GM18909 (cell line): ENCODE measurements around the gene NEK1.
"Not testable (repeated sequence)": the region's sequence is repeated elsewhere in the genome, so short reads cannot be mapped to it uniquely, and the experiment has no call there.

Experiments used
- ATAC-seq: cut with Tn5 transposase; IDR thresholded peaks from one replicate; pipeline ENCODE4 v1.9.1; 2021; ENCODE audit warnings: mild to moderate bottlenecking; ENCODE audit not compliant: unreplicated experiment, poor library complexity

The NEK1 gene

DNA sequence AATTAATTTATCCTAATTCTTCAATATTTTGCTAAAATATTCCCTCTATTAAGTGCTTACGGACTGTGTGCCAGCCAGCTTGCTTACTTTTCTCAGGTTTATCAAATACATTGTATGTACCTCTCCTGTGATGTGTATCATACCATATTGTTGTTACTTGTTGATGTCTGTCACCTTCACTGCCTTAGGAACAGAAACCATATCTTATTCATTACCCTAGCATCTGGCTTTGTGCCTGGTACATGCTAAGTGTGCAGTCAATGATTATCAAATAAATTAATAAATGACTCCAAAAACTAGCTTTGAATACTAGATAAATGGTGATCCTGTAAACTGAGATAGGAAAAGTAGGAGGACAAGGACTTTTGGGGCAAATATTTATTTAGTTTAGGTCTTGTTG is 14.9 kb upstream of the NEK1 start:
- ATAC-seq = peak; percentile 73

DNA sequence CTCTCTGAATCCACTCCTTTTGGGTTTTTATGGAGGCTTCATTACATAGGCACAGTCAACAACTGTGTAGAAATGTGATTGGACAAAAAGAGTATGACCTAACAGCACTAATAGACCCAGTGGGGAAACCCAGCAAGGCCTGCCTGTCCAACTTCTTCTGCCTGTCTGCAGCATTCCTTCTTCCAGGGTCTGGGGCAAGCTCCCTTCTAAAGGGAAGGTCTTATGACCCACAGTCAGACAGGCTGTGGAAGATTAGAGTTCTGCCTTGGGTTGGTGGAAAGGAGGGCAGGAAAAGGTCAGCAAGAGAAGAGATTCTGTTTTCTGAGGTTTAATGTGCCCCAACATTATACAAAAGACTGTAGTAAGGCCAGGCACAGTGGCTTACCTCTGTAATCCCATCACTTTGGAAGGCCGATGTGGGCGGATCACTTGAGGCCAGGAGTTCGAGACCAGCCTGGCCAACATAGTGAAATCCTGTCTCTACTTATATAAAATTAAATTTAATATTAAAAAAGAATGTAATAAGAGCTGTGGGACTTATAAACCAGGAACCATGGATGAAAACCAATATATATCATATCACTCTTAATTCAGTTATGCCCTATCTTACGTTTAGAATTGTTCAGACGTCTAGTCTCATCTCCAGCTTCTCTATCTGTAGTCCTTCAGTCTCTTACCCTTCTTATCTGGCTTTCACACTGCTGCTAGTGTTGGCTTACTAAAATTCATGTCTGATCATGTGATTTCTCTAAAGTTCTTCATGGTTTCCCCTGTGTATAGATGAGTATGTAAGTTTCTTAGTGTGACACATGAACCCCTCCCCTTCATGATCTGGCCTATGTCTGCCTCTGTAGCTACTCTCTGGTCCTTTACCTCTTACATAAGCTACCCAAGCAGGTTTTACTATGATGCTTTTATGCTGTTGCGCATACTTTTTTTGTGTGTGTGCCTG is 14.2 kb upstream of the NEK1 start:
- peak; percentile 38 for ATAC-seq

DNA sequence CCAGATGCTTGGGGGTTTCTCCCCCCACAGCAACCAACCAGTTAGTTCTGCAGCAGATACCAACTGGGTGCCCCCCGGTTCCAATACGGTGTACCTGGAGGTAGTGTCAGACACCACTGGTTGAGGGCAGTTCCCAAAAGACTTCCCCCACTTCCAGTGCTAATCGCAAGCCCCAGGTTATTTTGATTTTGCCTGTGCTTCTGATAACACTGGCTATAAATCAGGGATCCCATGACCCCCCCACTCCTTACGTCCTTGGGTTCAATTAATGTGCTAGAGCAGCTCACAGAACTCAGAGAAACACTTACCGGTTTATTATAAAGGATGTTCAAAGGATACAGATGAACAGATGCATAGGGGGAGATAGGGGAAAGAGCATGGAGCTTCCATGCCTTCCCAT is 13.5 kb upstream of the NEK1 start:
- ATAC-seq = no peak

DNA sequence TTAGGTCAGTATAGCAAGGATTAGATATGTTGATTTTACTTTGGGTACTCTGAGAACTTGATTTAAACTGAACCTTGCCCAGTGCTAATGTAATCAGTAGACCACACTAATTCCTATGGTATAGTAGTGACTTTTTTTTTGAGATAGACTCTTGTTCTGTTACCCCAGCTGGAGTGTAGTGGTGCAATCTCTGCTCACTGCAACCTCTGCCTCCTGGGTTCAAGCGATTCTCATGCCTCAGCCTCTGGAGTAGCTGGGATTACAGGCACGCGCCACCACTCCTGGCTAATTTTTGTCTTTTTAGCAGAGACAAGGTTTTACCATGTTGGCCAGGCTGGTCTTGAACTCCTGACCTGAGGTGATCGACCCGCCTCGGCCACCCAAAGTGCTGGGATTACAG is 11.6 kb upstream of the NEK1 start:
- ATAC-seq = not testable (repeated sequence)

DNA sequence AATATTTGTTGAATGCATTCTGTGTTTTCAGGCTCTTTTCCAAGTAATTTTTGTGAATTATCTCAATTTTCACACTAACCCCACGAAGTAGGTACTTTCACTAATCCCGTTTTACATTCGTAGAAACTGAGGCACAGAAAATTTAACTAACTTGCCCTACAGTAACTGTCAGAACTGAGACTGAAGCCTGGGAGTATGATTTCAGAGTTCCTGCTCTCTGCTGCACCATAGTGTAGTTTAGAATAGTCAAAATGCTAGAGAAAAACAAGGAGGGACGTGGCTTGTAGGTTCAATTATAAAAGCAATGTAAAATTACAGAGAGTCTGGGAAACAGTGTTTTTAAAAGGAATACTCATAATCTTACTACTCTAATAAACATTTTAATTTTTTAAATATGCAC is 10.2 kb upstream of the NEK1 start:
- no peak for ATAC-seq

DNA sequence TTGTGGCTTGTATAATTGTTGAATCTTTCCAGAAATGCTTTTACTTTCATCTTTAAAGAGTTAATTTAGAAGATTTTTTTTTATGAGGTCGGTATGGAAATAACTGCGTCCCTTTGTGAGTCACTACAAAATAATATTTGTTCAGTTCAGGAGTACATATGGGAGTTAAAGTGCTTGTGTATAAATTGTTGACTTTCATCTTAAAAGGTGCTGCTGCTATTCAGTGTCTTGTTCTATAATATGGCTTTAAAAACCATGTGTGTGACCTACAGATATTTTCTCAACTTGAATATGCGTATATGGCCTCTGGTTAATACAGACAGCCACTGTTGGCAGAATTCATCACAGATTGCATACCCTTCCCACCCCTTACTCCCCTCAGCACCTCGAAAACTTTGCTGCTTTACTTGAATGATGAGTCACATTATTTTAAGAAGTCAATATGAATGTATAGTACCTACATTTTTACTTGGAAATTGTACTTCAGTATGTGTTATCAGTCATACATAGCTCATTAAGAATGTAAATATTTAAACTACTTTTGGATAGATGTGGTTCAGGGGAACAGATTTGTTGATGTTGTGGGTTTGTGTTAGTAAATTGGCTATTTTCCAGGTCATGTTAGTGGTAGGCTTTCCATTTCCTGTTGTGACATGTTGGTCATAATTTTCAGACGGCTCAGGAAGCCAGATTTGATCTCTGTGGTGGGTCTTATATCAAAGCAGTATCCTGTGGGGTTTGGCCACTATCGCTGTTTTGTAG is 9.5 kb upstream of the NEK1 start:
- peak; percentile 17 for ATAC-seq

DNA sequence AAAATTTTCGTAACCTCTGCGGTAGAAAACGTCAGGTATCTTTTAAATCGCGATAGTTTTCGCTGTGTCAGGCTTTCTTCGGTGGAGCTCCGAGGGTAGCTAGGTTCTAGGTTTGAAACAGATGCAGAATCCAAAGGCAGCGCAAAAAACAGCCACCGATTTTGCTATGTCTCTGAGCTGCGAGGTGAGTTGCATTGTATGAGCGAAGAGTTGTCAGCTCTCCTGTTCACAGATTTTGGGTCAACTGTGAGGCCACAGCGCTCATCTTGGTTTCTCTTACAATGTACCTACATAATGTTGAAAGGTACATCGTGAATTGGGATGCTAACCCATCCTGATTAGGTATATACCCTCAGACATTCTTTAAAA is 8.5 kb upstream of the NEK1 start:
- no peak for ATAC-seq

DNA sequence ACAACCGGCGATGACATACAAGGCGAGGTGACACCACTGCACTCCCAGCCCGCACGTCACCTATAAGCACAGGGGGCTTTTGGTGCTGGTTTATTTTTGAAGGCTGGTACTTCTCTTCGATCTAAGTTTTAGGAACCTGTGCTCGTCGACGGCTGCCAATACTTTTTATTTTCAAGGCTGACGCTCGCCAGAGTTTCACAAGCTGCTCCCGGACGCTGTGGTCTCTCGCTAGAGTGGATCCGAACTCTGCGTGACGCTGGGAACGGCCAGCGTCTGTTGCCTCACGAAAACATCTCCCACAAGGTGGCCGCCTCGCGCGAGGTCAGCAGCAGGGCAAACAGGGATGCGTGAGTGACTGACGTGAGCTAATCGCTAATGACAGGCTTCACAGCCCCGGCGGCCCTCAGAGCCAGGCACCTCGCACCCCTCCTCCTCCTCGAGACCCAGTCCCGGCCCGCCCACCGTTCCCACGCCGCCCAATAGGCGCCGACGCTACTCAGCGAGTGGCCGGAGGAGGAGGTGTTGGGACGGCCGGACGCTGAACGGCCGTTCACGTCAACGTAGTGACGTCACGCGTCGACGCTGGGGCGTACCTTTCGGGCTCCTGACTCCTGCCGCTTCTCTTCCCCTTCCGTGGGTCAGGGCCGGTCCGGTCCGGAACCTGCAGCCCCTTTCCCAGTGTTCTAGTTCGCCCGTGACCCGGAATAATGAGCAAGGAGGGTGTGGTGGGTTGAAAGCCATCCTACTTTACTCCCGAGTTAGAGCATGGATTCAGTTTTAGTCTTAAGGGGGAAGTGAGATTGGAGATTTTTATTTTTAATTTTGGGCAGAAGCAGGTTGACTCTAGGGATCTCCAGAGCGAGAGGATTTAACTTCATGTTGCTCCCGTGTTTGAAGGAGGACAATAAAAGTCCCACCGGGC is 7.8 kb upstream of the NEK1 start, which contains the start of gene CLCN3:
Gene CLCN3 (plus strand): TSS at position 621 of the 922 bp plus-strand sequence. CDS start 15,351 bp downstream, outside the sequence.
- peak; percentile 96 for ATAC-seq

DNA sequence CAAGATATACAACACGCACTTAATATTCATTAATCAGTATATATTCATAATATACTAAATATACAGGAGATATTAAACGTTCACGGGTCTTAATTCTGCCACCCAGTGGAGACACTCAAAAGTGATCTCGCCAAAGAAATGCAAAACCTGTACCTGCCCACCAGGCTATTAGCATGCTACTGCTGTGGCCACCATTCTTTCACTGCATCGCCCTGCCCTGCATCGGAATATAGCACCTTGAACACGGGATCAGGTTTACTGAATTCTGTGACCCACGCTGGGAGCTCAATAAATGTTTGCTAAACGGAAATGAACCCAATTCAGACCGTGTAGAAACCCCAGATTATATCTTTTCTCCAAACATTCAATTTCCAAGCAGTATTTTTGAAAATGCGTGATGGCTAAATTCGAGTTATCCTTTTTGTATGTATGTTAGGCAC is 7.2 kb upstream of the NEK1 start:
- peak; percentile 52 for ATAC-seq

DNA sequence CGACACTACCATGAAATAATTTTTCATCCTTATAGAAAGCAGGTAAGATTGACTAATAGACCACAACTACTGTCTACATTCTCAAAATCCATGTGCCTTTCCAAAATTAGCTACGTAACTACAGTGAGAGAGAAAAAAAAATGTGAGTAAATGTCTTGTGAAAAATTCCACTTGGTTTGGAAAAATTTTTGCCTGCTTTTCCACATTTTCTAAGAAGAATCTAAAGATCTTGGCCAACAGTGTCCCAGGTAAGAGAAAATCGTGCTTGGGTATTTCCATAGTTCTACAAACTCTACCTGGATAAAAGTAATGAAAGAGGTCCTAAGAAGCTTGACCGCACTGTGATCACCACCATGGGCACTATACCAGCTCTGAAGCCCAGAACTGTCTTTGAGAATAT is 6.6 kb upstream of the NEK1 start:
- no peak for ATAC-seq

DNA sequence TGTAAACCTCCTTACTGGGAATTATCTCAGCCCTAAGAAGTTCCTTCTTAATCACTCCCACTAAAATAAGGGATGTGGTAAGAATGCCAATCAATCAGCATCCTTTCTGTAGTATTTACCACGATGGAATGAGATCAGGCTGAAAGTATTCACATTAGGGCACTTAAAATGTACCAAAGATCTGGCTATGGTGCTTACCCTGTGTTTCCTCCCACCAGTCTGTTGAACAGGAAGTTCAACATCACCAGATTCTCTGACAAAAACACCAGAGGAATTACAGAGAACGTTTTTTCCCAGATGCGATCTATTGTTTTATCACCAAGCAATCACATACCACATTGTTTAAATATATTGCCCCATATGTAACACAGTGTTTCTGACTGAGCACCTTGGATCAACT is 5.9 kb upstream of the NEK1 start:
- no peak for ATAC-seq

DNA sequence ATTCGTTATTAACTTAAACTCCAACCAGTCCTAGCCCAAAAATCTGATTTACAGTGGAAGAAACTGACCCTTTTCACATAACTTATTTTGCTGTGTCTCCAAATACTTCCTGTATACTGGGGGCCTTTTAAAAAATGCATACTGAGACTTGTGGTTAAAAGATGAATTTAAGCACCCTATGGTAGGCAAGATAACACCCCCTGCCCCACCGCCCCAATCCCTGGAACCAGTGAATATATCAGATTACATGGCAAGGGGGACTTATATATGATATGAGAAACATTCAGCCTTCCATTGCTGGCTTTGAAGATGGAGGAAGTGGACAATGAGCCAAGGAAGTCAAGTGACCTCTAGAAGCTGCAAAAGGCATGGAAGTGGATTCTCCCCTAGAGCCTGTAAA is 4.9 kb upstream of the NEK1 start:
- ATAC-seq = no peak

DNA sequence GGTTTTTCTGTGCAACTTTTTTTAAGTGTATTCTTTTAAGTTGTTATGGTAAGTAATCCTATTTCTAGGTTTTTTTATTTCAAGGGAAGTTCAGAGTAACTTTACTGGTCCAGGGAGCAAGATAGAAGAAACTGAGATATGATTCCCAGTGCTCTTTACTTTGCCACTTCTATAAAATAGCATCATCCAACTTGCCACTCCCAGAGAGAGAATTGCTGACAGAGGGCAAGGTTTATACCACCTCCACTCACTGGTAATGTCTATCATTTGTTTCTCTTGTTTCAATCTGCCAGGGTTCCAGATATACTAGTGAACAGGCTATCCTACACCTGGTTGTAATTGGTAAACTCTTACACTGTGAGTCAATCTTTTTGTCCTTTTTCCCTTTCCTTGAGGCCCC is 4.5 kb upstream of the NEK1 start:
- no peak for ATAC-seq

DNA sequence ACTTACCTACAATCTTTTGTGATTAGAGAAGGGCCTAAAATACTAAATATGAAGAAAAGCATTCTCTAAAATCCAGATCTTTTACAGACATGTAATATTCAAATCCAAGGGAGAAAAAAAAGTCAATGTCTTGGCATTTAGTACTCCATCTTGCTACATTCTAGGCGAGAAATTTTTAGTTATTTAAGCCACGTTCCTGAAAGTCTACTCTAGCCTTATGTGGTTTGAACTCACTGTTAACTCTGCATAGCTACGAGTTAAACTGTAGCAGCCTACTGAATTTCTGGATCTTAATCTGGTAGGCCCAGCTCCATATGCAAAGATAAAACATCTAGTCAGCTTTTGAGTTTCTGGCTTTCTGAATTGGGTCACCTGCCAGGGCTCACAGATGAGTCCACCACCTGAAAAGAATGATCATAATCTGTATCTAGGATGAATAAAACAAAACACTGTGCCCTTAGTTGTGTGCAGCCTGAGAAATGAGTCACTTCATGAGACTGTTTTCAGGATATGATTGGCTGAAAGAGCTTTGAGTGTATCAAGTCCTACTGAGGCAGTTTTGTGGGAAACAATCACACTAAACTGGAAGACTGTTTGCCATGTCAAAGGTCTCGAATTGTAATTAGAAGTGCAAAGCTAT is 3.2 kb upstream of the NEK1 start:
- no peak for ATAC-seq

DNA sequence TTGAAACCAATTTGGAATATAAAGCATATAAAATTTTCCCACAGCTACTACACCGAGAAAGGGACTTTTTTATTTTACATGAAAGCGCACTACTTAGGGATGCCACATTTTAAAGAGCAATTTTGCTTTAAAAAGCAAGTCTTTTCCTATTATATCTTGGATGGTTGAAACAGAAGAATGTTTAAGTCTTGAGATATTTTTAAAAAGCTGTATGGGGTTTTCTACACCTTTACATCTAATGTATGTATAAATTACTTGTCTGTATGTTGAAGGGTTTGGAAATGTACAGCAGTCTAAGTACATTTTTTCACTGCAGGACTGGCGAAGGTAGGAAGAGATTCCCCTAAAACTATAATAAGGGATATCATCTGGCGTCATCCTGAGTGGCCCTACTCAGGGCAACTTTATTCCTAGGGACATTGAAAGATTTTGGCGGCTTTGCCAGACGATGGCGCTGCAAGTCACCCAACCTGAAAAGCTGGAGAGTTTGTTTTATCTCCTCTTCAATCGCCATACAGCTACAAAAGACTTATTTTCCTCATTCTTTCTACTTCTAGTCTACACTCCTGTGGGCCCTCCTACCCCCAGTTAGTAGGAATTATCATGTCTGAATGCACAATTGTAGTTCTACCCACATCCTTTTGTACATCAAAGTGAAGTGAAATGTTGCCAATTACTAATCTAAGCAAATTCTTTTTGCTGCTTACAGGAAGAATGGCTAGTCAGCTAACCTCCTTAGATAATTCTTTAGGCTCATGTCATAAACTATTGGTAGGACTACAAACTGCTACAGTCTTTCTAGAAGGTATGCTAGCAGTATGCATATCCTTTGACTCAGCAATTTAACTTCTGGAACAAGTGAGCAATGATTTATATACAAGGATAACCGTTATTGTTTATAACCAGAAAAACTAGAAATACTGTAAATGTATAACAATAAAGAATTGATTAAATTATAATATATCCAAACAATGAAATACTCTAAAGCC is 782 bp upstream of the NEK1 start:
- peak; percentile 47 for ATAC-seq

DNA sequence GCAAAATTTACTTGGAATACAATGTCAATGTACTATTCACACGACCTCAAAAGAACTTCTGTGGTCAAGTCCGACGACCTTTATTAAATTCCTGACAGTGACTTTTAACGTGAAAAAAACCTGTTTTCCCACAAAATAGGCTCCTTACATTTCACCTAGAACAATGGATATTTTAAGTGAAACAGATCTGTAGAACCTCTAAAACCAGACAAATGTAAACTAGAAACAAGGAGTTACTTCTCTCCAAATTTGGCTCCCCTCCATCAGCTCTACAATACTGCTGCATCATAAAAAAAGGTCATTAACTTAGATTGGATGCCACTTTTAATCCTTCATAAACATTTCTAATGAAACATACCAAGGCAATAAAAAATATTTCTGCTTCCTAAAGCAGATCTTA is 1.2 kb downstream of the NEK1 start:
- ATAC-seq = no peak

DNA sequence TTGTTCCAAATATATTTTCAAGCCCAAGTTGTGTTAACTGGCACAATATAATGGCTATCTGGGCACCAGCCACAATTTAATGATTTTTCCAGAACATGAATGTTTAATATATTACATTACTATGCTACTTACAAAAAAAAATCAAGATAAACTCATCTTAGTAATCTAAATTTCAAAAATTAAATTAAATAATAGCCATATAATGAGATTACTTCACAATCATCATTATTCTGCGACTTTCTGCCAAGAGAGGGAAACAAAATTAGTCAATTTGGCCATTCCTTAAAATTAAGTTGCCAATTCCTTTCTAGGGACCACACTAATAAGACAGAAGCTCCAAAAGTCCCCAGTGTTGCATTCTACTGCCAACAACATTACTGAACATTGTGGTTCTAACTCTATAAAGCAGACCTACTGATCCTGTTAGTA is 7.5 kb downstream of the NEK1 start:
- no peak for ATAC-seq

DNA sequence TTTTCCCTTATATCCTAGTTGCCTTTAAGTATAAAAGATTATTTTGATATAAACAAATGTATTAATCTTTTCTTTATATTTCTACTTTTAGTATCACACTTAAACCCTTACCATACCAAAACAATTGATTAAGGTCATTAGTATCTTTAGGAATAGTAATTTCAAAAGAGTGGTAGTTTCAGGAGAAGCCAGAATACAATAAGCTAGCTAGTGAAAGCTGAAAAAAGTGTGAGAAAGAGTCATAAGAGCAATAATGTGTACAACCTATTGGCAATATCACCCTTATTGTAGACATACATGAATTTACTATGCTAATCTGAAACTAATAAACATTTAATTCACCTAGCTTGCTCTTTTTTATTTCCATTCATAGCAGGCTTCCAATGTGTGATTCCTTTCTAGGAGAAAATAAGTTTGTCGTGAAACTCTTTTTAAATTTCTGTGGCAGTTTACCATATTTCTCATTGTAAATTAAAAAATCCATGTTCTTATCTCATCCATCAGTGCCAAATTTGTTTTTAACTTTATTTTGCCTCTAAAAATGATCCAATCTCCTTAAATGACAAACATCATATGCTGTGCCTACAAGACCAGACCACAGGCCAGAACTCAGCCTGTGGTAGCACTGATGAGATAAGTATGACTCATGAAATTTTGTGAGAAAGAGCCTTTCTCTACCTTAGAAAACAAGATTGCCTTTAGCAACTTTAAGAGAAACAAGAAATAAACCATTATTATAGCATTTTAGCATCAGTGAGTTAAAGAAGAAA is 8.1 kb downstream of the NEK1 start:
- peak; percentile 77 for ATAC-seq
